Gastrocnemius medialis (tissue), 4 donors: ENCODE data around the gene UMODL1.

Experiments
- POLR2A ChIP-seq, 2 donors: fragments of 450-650 bp; IDR thresholded peaks; one replicate each; pipeline ENCODE4 v1.6.1; 2017; ENCODE audit warnings: antibody characterized with exemption in 2 of 2, mild to moderate bottlenecking in 2 of 2, moderate library complexity in 2 of 2
- TF ChIP-seq, protein P1 (sequence below), 5 experiments: fragments of 450-650 bp in 3 of 5; fragments of 200-600 bp in 2 of 5; sonication (generic) in 2 of 5; IDR thresholded peaks in 4 of 5; conservative IDR thresholded peaks in 1 of 5; 1 replicate in 4 of 5; 2 replicates in 1 of 5; pipeline ENCODE4 v1.5.1; 2016 to 2019; ENCODE audit warnings: antibody characterized with exemption in 5 of 5, mild to moderate bottlenecking in 3 of 5, moderate library complexity in 3 of 5

DNA sequence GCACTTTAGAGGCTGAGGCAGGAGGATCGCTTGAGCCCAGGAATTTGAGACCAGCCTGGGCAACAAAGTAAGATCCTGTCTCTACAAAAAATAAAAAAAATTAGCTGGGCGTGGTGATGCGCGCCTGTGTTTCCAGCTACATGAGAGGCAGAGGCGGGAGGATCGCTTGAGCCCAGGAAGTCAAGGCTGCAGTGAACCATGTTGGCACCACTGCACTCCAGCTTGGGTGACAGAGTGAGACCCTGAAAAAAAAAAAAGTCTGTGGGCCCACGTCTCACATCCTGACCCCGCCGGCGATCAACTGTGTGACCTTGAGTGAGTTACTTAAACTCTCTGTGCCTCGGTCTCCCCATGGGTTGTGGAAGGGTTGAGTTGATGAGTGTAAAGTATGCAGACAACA lies 48.2 kb upstream of the UMODL1 start:
- TF ChIP-seq, protein P1, sequence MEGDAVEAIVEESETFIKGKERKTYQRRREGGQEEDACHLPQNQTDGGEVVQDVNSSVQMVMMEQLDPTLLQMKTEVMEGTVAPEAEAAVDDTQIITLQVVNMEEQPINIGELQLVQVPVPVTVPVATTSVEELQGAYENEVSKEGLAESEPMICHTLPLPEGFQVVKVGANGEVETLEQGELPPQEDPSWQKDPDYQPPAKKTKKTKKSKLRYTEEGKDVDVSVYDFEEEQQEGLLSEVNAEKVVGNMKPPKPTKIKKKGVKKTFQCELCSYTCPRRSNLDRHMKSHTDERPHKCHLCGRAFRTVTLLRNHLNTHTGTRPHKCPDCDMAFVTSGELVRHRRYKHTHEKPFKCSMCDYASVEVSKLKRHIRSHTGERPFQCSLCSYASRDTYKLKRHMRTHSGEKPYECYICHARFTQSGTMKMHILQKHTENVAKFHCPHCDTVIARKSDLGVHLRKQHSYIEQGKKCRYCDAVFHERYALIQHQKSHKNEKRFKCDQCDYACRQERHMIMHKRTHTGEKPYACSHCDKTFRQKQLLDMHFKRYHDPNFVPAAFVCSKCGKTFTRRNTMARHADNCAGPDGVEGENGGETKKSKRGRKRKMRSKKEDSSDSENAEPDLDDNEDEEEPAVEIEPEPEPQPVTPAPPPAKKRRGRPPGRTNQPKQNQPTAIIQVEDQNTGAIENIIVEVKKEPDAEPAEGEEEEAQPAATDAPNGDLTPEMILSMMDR (IDR thresholded peaks at IDR 0.05 in 4 of 5, conservative IDR thresholded peaks at IDR 0.05 in 1 of 5): no peak
- no peak for TF ChIP-seq POLR2A (IDR thresholded peaks at IDR 0.05)
